PC-9 (cell line): ENCODE data around the gene ITGB5.

Source experiments
- EZH2 ChIP-seq: fragments of 200-600 bp; sonication (generic); IDR thresholded peaks from 2 replicates; pipeline ENCODE4 v1.8.0; 2017; ENCODE audit warnings: antibody characterized with exemption, low read depth
- TF ChIP-seq, protein P1 (sequence below): fragments of 200-600 bp; sonication (generic); conservative IDR thresholded peaks from 2 replicates; pipeline ENCODE4 v1.6.1; 2017; ENCODE audit warnings: mixed run types, antibody characterized with exemption, mild to moderate bottlenecking, moderate library complexity

DNA sequence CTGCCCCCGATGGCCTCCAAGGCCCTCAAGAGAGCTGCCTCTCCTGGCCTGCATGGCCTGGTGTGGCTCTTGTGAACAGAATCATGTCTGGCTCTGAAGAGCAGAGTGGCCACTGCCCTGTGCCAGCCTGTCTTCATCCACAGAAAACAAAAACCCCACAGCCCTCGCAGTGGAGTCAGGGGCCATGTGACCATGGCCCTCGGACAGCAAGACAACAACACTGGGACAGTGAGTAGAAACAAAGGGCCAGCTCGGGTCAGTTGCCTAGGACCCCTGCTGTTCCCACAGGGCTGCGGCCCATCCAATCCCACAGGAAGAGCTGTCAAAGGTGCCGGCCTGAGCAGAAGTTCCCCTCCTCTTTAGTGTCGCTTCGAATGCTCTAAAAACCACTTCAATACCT is 84.5 kb downstream of the ITGB5 start:
- TF ChIP-seq, protein P1, sequence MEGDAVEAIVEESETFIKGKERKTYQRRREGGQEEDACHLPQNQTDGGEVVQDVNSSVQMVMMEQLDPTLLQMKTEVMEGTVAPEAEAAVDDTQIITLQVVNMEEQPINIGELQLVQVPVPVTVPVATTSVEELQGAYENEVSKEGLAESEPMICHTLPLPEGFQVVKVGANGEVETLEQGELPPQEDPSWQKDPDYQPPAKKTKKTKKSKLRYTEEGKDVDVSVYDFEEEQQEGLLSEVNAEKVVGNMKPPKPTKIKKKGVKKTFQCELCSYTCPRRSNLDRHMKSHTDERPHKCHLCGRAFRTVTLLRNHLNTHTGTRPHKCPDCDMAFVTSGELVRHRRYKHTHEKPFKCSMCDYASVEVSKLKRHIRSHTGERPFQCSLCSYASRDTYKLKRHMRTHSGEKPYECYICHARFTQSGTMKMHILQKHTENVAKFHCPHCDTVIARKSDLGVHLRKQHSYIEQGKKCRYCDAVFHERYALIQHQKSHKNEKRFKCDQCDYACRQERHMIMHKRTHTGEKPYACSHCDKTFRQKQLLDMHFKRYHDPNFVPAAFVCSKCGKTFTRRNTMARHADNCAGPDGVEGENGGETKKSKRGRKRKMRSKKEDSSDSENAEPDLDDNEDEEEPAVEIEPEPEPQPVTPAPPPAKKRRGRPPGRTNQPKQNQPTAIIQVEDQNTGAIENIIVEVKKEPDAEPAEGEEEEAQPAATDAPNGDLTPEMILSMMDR: no peak
- no peak for TF ChIP-seq EZH2
